ENCODE data around the gene TJP3. TPM values are rescaled to one million over a fixed set of nuclear protein-coding genes. Genes with fewer than 3 reads are reported as not detected.

Gene TJP3
- total RNA-seq = not detected in 2 replicates

GRCh38 chr19:3708207-3708931 lies at the start of gene TJP3:
Gene TJP3, plus strand, starts transcription at chr19:3708384. Its CDS starts 20,049 bp downstream, at chr19:3728433.

GRCh38 chr19:3700242-3701032 lies 7.7 kb upstream of the TJP3 start, which contains the start of gene PIP5K1C:
Gene PIP5K1C, minus strand, starts transcription at chr19:3700468. Its CDS starts 78 bp downstream, at chr19:3700390.

GRCh38 chr19:3761382-3762129 lies 53.4 kb downstream of the TJP3 start, which contains the start of gene APBA3:
Gene APBA3, minus strand, starts transcription at chr19:3761692. Its CDS starts 1,428 bp downstream, at chr19:3760264.

GRCh38 chr19:3762501-3763459 lies 54.6 kb downstream of the TJP3 start, which contains the start of gene MRPL54:
Gene MRPL54, plus strand, starts transcription at chr19:3762682. Its CDS starts 19 bp downstream, at chr19:3762701.

GRCh38 chr19:3771906-3772455 lies 63.8 kb downstream of the TJP3 start, which contains the start of gene RAX2:
Gene RAX2, minus strand, starts transcription at chr19:3772228. Its CDS starts 486 bp downstream, at chr19:3771742.

GRCh38 chr19:3785938-3786824 lies 78.0 kb downstream of the TJP3 start, which contains the start of gene MATK:
Gene MATK, minus strand, starts transcription at chr19:3786381. Its CDS starts 1,246 bp downstream, at chr19:3785135.

Small RNA genes within 50 kb of the gene (small RNA-seq; reads per million reads assigned to genes)
- gene AC005777.1 (ENCODE audit: low replicate concordance) = not detected

Other genes with a start within 250 kb of the TJP3 start
- not detected in 2 replicates for gene SMIM24, start 227.9 kb upstream of the TJP3 start, total RNA-seq
- gene SMIM44, start 224.9 kb upstream of the TJP3 start, total RNA-seq = not detected in 2 replicates
- gene DOHH, start 207.7 kb upstream of the TJP3 start, total RNA-seq = 13.8 and 18.0 TPM in 2 replicates
- 36.3 and 63.3 TPM in 2 replicates for gene FZR1, start 202.1 kb upstream of the TJP3 start, total RNA-seq
- gene TEKTIP1, start 169.2 kb upstream of the TJP3 start, total RNA-seq = not detected in 2 replicates
- gene MFSD12, start 150.8 kb upstream of the TJP3 start, total RNA-seq = 122 and 179 TPM in 2 replicates
- gene HMG20B, start 135.4 kb upstream of the TJP3 start, total RNA-seq = 74.4 and 82.3 TPM in 2 replicates
- gene GIPC3, start 122.9 kb upstream of the TJP3 start, total RNA-seq = under 0.01 and 0.14 TPM in 2 replicates
- gene TBXA2R, start 101.5 kb upstream of the TJP3 start, total RNA-seq = 1.5 and 5.6 TPM in 2 replicates
- 23.6 and 36.8 TPM in 2 replicates for gene CACTIN, start 81.6 kb upstream of the TJP3 start, total RNA-seq
- gene PIP5K1C, start 7.9 kb upstream of the TJP3 start, total RNA-seq = 27.4 and 46.8 TPM in 2 replicates
- gene APBA3, start 53.3 kb downstream of the TJP3 start, total RNA-seq = 24.1 and 27.8 TPM in 2 replicates
- gene MRPL54, start 54.3 kb downstream of the TJP3 start, total RNA-seq = 41.4 and 61.5 TPM in 2 replicates
- gene RAX2, start 63.8 kb downstream of the TJP3 start, total RNA-seq = not detected in 2 replicates
- not detected in 2 replicates for gene MATK, start 78.0 kb downstream of the TJP3 start, total RNA-seq
- not detected in 2 replicates for gene ZFR2, start 160.7 kb downstream of the TJP3 start, total RNA-seq
- 0.14 TPM in 1 of 2 replicates, not detected in the other for gene ATCAY, start 172.3 kb downstream of the TJP3 start, total RNA-seq
- not detected in 2 replicates for gene NMRK2, start 224.7 kb downstream of the TJP3 start, total RNA-seq